Activated CD8-positive, alpha-beta T cell treated with anti-CD3 and anti-CD28 coated beads for 36 hours (primary cell): ENCODE measurements around the gene CTXND1. TPM values are rescaled to one million over a fixed set of nuclear protein-coding genes. Genes with fewer than 3 reads are reported as not detected.

ENCODE experiments used
- ATAC-seq: fragments of 200-7000 bp; cut with Tn5 transposase; one replicate; pipeline ENCODE4 v1.10.0; 2021; ENCODE audit warnings: mild to moderate bottlenecking, moderate library complexity
- CTCF ChIA-PET: fragments of 350-600 bp; sonication (Branson Sonifier 250); formaldehyde crosslinking; loops from one replicate; lab custom pipeline; 2021; ENCODE audit warnings: antibody characterized with exemption; lab: Charles Lee
- POLR2A ChIA-PET: fragments of 350-600 bp; sonication (Branson Sonifier 250); formaldehyde crosslinking; loops from one replicate; lab custom pipeline; 2021; ENCODE audit warnings: antibody characterized with exemption; lab: Charles Lee
- DNase-seq: peaks from one replicate; pipeline ENCODE4 v3.0.0-alpha.2; 2020
- H3K27ac Mint-ChIP-seq: one replicate; pipeline ENCODE4 v1.8.0; 2021; ENCODE audit warnings: mild to moderate bottlenecking, mixed read lengths
- H3K27me3 Mint-ChIP-seq: one replicate; pipeline ENCODE4 v1.8.0; 2021; ENCODE audit warnings: mixed read lengths
- H3K36me3 Mint-ChIP-seq: one replicate; pipeline ENCODE4 v1.8.0; 2021; ENCODE audit warnings: low read depth, mixed read lengths
- H3K4me1 Mint-ChIP-seq: one replicate; pipeline ENCODE4 v1.8.0; 2021; ENCODE audit warnings: low read depth, mixed read lengths
- H3K4me3 Mint-ChIP-seq: one replicate; pipeline ENCODE4 v1.8.0; 2021; ENCODE audit warnings: mild to moderate bottlenecking, moderate library complexity, mixed read lengths
- H3K9me3 Mint-ChIP-seq: one replicate; pipeline ENCODE4 v1.8.0; 2021; ENCODE audit warnings: mixed read lengths
- intact Hi-C: fragments of 100-400 bp; cut with micrococcal nuclease; formaldehyde crosslinking; loops from one replicate; pipeline ENCODE4 v1.10.0; 2022
- total RNA-seq, 2 experiments: library from RNA; stranded (reverse); gene quantifications; one replicate each; pipeline ENCODE4 v1.2.3, GENCODE V29; 2021
- TF ChIP-seq, protein P1 (sequence below): fragments of 200-600 bp; IDR thresholded peaks from one replicate; pipeline ENCODE4 v1.8.0; 2022; ENCODE audit warnings: antibody characterized with exemption, mild to moderate bottlenecking

The CTXND1 gene
- total RNA-seq, 2 experiments from 2014 or later: not detected

DNA sequence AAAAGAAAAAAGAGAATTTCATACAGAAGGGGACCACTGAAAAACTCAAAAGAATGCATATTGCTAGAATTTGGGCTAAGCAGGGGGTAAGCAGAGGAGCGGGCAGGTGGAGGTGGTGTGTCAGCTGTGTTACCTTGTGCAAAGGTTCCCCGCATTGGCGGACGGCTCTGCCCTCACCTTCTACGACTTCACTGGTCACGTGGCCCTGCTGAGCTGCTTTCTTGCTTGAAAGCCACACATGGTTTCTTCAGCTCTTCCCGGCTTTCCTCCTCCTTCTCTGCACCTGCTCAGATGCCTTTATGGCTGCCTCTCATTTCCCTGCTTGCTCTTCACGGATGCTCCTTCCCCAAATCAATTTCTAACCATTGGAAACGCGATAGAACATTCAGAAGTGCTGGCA lies 68.7 kb downstream of the CTXND1 start:
- Mint-ChIP-seq H3K36me3 (peaks cover 49% of the 10 kb centered on the region), H3K4me3 (no peak overlapping the region), H3K9me3 (no peaks in the 10 kb centered on the region), H3K4me1 (no peaks in the 10 kb centered on the region), H3K27ac (no peak overlapping the region), H3K27me3 (no peaks in the 10 kb centered on the region)
- DNase-seq: no peak
- CTCF ChIA-PET: interaction anchor here (1.9 kb wide), 1 partner anchor 10 kb away, joined by 5 read pairs; no protein-coding TSS in a partner anchor
- no peak for ATAC-seq
- TF ChIP-seq, protein P1, sequence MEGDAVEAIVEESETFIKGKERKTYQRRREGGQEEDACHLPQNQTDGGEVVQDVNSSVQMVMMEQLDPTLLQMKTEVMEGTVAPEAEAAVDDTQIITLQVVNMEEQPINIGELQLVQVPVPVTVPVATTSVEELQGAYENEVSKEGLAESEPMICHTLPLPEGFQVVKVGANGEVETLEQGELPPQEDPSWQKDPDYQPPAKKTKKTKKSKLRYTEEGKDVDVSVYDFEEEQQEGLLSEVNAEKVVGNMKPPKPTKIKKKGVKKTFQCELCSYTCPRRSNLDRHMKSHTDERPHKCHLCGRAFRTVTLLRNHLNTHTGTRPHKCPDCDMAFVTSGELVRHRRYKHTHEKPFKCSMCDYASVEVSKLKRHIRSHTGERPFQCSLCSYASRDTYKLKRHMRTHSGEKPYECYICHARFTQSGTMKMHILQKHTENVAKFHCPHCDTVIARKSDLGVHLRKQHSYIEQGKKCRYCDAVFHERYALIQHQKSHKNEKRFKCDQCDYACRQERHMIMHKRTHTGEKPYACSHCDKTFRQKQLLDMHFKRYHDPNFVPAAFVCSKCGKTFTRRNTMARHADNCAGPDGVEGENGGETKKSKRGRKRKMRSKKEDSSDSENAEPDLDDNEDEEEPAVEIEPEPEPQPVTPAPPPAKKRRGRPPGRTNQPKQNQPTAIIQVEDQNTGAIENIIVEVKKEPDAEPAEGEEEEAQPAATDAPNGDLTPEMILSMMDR: no peak
- POLR2A ChIA-PET: no interaction called here
- intact Hi-C loops: no loop called here

DNA sequence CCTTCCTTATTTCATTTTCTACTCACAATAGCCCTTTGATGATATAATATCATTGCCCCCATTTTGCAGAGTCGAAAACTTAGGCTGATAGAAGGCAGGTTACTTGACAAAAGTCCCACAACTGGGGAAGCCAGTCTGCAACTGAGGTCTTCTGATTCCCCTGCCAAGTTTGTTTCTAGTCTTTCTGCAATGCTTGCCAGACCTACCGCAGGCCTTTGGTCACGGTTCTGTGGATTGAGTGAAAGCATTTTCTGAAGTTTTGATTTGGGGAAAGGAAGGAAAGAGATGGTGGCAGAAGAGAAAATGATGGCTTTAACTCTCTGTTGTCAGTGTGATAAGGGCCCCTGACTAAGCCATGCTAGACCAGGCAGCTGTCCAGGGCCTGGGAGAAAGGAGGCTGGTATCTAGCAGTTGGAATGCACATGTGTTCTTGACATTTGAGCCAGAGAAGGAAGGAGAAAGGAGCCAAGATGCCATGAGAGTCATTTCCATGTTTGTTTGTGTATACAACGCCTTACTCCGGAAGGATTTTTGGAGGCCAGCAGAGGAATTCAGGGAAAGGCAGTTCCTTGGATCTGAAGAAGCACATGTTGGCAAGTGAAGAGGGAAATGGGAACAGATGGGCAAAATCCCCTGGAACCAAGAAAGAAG lies 69.3 kb downstream of the CTXND1 start:
- CTCF ChIA-PET: interaction anchor here (1.9 kb wide), 1 partner anchor 9 kb away, joined by 5 read pairs; no protein-coding TSS in a partner anchor
- POLR2A ChIA-PET: no interaction called here
- H3K4me1 Mint-ChIP-seq: no peaks in the 10 kb centered on the region
- no peak for ATAC-seq
- H3K9me3 Mint-ChIP-seq: no peaks in the 10 kb centered on the region
- TF ChIP-seq, protein P1: no peak
- H3K27me3 Mint-ChIP-seq: no peaks in the 10 kb centered on the region
- intact Hi-C loops: no loop called here
- no peak overlapping the region for H3K4me3 Mint-ChIP-seq
- no peak overlapping the region for H3K27ac Mint-ChIP-seq
- peaks cover 50% of the 10 kb centered on the region for H3K36me3 Mint-ChIP-seq
- no peak for DNase-seq

DNA sequence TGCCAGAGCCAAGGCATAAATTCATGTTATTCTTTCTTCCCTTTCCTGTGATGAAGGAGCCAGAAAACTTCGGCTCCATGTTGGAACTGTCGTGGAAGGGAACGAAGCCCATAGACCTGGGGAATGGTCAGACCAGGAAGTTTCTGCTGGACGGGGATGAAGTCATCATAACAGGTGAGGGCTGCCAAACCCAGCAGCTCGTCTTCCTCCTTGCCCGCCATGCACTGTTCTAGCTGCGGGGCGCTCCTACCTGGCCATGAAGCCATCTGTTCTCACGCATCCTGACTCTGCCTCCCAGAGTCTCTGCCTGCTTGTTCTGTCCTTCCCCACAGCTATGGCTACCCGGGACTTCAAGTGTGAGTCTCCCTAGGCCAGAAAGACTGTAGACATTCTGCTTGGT lies 71.0 kb downstream of the CTXND1 start:
- intact Hi-C loops: no loop called here
- Mint-ChIP-seq H3K27me3 (no peaks in the 10 kb centered on the region), H3K4me1 (no peaks in the 10 kb centered on the region), H3K27ac (no peak overlapping the region), H3K36me3 (peaks cover 40% of the 10 kb centered on the region), H3K4me3 (no peak overlapping the region), H3K9me3 (no peaks in the 10 kb centered on the region)
- ChIA-PET CTCF (interaction anchor here (1.1 kb wide), 1 partner anchor 8 kb away, joined by 4 read pairs; no protein-coding TSS in a partner anchor), POLR2A (no interaction called here)
- TF ChIP-seq, protein P1: no peak
- DNase-seq (no peak), ATAC-seq (no peak)

DNA sequence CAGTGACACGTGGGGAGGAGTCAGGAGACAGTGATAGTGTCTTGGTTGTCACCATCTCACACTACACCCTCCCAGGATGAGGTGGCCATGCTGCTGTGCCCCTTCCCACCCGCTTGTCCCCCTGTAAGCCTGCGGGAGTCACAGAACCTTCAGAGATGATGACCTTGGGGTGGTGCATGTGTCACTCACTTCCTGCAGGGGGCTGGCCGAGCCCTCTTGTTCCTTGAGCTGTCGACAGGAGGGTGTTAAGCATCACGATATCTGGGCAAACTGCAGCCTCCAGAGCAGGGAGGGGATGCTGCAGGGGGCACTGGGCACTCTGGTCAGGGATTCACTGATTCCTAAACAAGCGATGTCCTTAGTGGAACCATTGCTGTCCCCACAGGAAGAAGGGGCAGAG lies 71.5 kb downstream of the CTXND1 start:
- intact Hi-C loops: no loop called here
- Mint-ChIP-seq H3K4me1 (no peaks in the 10 kb centered on the region), H3K4me3 (no peak overlapping the region), H3K9me3 (no peaks in the 10 kb centered on the region), H3K27ac (no peak overlapping the region), H3K27me3 (no peaks in the 10 kb centered on the region), H3K36me3 (peaks cover 40% of the 10 kb centered on the region)
- ChIA-PET POLR2A (no interaction called here), CTCF (no interaction called here)
- DNase-seq (no peak), ATAC-seq (no peak)
- TF ChIP-seq, protein P1: no peak

DNA sequence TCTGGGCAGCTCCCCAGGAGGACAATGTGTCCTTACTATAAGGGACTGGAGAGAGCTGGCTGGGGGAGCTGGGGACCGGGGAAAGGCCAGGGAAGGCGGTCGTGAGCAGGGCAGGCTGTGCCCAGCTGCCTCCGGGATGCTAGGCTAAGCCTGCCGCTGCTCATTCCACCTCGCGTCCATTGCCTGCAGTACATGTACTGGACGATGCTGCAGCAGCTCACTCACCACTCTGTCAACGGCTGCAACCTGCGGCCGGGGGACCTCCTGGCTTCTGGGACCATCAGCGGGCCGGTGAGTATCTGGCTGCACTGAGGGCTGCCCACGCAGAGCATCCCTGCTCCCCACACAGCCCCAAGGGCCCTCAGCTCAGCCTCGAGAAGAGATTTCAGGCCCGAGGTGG lies 72.1 kb downstream of the CTXND1 start:
- TF ChIP-seq, protein P1: no peak
- no peak overlapping the region for H3K4me3 Mint-ChIP-seq
- DNase-seq (no peak), ATAC-seq (no peak)
- H3K9me3 Mint-ChIP-seq: no peaks in the 10 kb centered on the region
- ChIA-PET CTCF (no interaction called here), POLR2A (no interaction called here)
- H3K27me3 Mint-ChIP-seq: no peaks in the 10 kb centered on the region
- no peaks in the 10 kb centered on the region for H3K4me1 Mint-ChIP-seq
- intact Hi-C loops: no loop called here
- H3K27ac Mint-ChIP-seq: no peak overlapping the region
- peaks cover 34% of the 10 kb centered on the region for H3K36me3 Mint-ChIP-seq
